ENCODE data around the gene GHR. TPM values are rescaled to one million over a fixed set of nuclear protein-coding genes. Genes with fewer than 3 reads are reported as not detected.
"Not testable (repeated sequence)": the region's sequence is repeated elsewhere in the genome, so short reads cannot be mapped to it uniquely, and the experiment has no call there.

GHR gene
- total RNA-seq, 1 donor from 2014 or later: 1.1 TPM

DNA sequence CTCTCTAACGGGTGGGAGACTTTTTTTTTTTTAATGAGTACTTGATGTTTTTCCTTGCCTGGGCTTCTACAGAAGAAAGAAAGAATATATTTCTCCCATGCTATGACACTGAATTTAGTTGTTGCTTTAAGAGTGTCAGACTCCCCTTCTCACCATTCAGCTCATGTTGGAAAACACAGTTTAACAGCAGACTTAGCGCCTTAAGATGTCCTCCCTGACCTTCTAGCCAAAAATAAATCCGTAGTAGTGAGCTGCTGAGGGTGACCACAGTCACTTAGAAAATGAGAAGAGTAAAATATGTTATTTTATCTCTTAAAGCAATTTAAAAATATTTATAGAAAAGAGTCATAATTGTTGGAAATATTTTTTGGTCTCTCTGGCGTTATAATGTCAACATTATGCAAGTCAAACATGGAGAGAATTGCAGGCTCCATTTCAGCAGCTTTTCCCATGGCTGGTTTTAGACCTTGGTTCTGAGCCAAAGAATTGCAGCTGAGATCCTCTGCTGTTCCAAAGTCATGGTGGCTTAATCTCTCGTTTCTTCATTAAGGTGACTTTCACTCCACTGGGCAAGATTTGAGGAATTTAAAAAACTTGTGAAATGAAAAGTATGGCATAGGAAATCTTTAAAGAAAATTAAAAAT is 143.5 kb downstream of the GHR start:
- no peak for DNase-seq (ENCODE audit: low read depth, low spot score)

DNA sequence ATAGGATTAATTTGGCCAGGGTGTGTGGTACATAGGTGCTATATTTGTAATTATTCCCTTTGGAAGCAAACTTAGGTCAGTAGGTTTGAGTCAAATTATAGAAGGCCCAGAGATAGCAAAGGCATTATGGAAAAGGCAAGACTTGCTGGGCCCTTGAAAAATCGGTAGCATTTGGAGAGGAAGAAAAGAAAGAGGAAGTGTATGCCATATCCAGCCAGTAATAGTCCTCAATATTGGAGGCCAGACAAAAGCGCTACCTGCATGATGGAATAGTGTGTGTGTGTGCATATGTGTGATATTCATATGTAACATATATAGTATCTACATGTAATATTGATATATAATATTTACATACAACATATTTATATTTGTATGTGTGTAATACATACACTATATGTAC is 146.1 kb downstream of the GHR start:
- DNase-seq (ENCODE audit: low read depth, low spot score): no peak

DNA sequence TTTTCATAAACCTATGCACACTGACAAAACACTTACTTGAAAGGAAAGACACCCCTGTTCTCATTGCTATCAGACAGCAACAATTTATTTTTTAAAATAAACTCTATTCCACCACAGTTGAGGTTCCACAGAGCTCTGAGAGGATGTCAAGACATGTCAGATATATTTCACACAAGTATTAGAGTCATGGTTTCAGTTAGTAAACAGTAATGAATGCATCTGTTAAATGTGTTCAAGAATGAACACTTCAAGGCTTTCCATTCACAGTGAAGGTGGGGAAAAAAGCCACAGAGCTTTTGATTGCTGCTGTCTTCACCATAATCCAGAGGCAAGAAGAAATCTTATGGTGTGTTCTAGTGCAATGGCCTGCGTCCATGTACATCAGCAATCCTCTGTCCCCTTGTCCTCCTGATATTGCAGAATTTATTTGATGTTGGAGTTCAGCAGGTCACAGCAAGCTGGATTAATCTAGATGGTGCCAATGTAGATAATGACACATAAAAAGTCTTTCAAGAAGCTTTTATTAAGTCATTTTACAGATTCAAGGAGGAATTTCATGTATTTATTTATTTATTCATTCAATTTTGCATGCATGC is 146.8 kb downstream of the GHR start:
- DNase-seq (ENCODE audit: low read depth, low spot score): no peak

- DNase-seq (ENCODE audit: low read depth, low spot score): no peak
These were observed 148.0 kb downstream of the GHR start for GRCh38 chr5:42570966-42571960.

- no peak for DNase-seq (ENCODE audit: low read depth, low spot score)
These were observed 149.1 kb downstream of the GHR start for GRCh38 chr5:42572313-42572712.

DNA sequence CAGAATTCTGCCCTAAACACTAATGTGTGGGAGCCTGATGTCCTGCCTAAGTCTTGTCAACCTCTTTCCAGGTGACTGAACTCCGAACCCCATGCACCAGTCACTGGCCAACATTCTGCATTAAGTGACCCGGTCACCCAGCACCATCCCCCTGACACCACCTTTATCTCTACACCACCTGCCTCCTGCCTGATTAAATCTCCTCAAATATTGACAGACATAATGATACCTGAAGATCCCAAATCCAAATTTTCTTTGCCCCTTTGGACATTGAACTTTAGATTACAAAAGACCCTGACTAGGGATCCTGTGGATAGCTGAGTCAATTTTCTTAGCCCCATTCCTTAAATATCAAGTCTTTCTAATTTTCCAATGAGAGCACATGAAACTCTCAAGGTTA is 150.1 kb downstream of the GHR start:
- DNase-seq (ENCODE audit: low read depth, low spot score): no peak

GRCh38 chr5:42575914-42576313 is 152.7 kb downstream of the GHR start:
- DNase-seq (ENCODE audit: low read depth, low spot score): not testable (repeated sequence)

- DNase-seq (ENCODE audit: low read depth, low spot score): not testable (repeated sequence)
These were observed 155.7 kb downstream of the GHR start for GRCh38 chr5:42578901-42579300.

DNA sequence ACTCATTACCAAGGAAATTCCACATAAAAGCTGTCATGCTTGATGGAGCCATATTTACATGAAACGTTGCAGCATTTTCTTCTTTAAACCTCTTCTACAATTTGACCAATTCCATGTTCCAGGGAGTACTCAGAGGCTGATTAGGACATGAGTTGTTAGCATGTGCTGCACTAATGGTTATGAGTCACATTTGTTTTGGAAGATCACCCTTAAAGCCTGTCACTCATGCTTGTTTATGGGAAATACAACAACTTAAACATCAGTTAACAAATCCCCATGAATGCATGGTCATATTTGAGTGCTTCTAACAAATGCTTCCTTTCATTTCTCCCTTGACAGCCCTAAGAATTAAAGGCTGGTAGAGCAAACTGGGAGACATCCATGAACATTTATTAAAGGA is 156.1 kb downstream of the GHR start:
- DNase-seq (ENCODE audit: low read depth, low spot score): no peak

- no peak for DNase-seq (ENCODE audit: low read depth, low spot score)
These were observed 158.6 kb downstream of the GHR start for GRCh38 chr5:42581845-42582244.

- DNase-seq (ENCODE audit: low read depth, low spot score): no peak
These were observed 159.5 kb downstream of the GHR start for GRCh38 chr5:42582723-42583122.

DNA sequence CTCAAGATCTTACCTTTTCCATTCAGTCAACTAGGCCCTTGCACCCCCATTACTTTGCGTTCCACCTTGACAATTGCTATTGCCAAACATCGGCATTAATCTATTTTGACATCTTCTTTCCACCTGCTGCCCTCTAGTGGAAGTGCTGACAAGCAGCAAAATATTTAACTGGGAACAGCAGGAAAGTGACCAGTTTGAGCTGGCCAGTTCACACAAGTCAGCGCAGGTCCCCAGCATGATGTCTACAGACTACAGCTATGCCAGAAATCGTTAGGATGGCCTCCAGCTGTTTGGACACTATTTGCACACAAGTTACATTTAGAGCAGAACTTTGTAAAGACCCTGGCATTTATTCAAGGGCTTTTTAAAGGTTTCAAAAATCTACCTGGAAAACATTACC is 160.1 kb downstream of the GHR start:
- DNase-seq (ENCODE audit: low read depth, low spot score): peak; percentile 13

- no peak for DNase-seq (ENCODE audit: low read depth, low spot score)
These were observed 163.4 kb downstream of the GHR start for GRCh38 chr5:42586625-42587024.

DNA sequence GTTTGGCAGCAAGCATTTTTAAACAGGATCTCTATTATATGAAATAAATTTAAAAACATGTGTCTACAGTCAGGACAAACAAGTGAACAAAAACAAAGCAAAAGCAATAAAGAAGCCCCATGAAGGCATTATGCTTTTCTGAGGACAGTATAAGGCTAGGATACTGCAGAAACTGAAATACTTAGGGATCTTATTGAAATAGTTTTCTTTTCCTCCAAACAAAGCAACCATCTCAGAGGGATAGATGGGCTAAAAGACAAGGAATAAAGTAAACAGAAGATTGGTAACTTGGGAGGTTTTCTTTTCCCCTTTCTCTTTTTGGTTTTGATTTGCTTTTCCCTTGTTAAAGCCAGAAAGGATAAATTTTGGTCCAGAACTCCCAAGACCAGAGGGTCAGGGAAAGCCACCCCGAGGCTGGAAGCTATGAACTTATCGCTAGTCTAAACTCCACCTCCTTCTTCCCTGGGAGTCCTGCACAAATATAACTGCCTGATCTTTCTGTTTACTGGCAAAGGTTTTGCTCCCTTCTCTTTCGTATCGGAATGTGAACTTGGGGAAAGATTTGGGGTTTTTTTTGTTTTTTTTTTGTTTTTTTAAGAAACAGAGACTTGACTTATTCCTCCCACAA is 164.0 kb downstream of the GHR start:
- no peak for DNase-seq (ENCODE audit: low read depth, low spot score)

DNA sequence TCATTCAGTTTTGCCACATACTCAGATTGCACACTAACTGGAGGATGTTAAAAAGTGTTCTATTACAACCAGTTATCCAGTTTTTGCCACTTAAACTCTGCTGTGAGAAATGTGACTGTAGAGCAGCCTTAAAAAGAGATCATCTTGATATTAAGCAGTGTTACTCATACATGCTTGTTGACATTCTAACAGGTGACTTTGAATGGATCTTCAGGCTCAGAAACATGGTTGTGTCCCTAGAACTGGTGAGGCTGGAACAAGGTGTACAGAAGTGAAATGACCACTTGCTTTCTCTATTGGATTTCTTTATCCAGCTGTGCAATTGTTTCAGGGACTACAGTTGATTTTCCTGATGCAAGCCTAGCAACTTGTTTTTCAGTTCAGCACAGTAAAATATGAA is 167.3 kb downstream of the GHR start:
- no peak for DNase-seq (ENCODE audit: low read depth, low spot score)

GRCh38 chr5:42591015-42591414 is 167.8 kb downstream of the GHR start:
- DNase-seq (ENCODE audit: low read depth, low spot score): no peak

DNA sequence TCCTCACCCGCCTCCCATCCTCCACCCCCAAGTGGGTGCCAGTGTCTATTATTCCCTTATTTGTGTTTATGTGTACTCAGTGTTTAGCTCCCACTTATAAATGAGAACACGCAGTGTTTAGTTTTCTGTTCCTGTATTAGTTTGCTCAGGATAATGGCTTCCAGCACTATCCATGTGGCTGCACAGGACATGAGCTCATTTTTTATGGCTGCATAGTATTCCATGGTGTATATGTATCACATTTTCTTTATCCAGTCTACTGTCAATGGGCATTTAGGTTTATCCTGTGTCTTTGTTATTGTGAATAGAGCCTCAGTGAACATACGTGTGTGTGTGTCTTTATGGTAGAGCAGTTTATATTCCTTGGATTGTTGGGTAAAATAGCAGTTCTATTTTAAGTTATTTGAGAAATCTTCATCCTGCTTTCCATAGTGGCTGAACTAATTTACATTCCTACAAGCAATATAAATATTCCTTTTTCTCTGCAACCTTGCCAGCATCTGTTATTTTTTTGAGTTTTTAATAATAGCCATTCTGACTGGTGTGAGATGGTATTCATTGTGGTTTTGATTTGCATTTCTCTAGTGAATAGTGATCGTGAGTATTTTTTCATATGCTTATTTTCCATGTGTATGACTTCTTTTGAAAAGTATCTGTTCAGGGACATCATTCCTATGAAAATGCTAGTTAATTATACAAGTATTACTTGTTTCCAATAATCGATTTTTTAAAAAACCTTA is 169.3 kb downstream of the GHR start:
- no peak for DNase-seq (ENCODE audit: low read depth, low spot score)

- no peak for DNase-seq (ENCODE audit: low read depth, low spot score)
These were observed 170.4 kb downstream of the GHR start for GRCh38 chr5:42593591-42593990.

DNA sequence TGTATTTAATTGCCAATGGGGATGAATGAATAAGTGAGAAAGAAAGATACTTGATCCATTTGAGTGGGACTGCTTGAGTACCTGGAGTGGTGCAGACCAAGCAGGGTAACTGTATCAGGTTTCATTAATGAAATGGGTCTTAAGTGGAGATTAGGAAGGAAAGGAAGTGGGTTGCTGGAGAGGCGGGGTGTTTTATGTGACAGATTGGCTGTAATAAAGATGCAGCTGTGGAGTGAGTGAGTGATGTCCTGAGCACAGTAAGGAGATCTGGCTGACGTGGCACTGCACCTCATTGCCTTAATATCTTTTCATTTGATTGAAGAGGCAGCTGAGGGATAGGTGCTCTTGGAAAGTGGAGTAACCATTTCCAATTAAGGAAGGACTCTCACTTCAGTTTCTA is 172.4 kb downstream of the GHR start:
- DNase-seq (ENCODE audit: low read depth, low spot score): no peak

- DNase-seq (ENCODE audit: low read depth, low spot score): no peak
These were observed 173.6 kb downstream of the GHR start for GRCh38 chr5:42596817-42597216.

GRCh38 chr5:42597318-42597937 is 174.2 kb downstream of the GHR start:
- DNase-seq (ENCODE audit: low read depth, low spot score): no peak
